ENCODE data around the gene SUFU.

GRCh38 chr10:102484021-102484420 is 19.8 kb upstream of the SUFU start:
- no peak for TF ChIP-seq FOXK2 (IDR thresholded peaks at IDR 0.05)
- no peak for TF ChIP-seq LEF1 (IDR thresholded peaks at IDR 0.05; ENCODE audit: borderline replicate concordance)
- no peak for TF ChIP-seq HDGF (IDR thresholded peaks at IDR 0.05; ENCODE audit: borderline replicate concordance)
- TF ChIP-seq ARNT (IDR thresholded peaks at IDR 0.05), result no peak
- TF ChIP-seq TARDBP (IDR thresholded peaks at IDR 0.05), result no peak
- TF ChIP-seq FOXM1 (IDR thresholded peaks at IDR 0.05; ENCODE audit: borderline replicate concordance), result no peak
